Trophoblast cell (in vitro differentiated cells and primary cell): ENCODE data around the gene SELENOW.
"Not testable (repeated sequence)": the region's sequence is repeated elsewhere in the genome, so short reads cannot be mapped to it uniquely, and the experiment has no call there.

Experiments
- DNase-seq, 2 donors: peaks; one replicate each; pipeline ENCODE4 v3.0.0-alpha.2; 2016
- H2AFZ ChIP-seq: 2 replicates; pipeline ENCODE4 v1.6.1; 2013; ENCODE audit warnings: low read length, moderate library complexity, mild to moderate bottlenecking; ENCODE audit not compliant: insufficient read depth, poor library complexity
- H2AK5ac ChIP-seq: 2 replicates; pipeline ENCODE4 v1.6.1; 2013; ENCODE audit warnings: mild to moderate bottlenecking, low read length
- H2BK120ac ChIP-seq: 2 replicates; pipeline ENCODE4 v1.6.1; 2013; ENCODE audit warnings: low read length, mild to moderate bottlenecking, moderate library complexity; ENCODE audit not compliant: insufficient read depth, poor library complexity
- H2BK12ac ChIP-seq: 2 replicates; pipeline ENCODE4 v1.6.1; 2013; ENCODE audit warnings: mild to moderate bottlenecking, low read length, moderate library complexity
- H2BK5ac ChIP-seq: 2 replicates; pipeline ENCODE4 v1.6.1; 2013; ENCODE audit warnings: low read length, low read depth, moderate library complexity, mild to moderate bottlenecking; ENCODE audit not compliant: poor library complexity
- H3K14ac ChIP-seq: 2 replicates; pipeline ENCODE4 v1.6.1; 2013; ENCODE audit warnings: mild to moderate bottlenecking, low read length
- H3K18ac ChIP-seq: 2 replicates; pipeline ENCODE4 v1.6.1; 2013; ENCODE audit warnings: mild to moderate bottlenecking, low read length
- H3K23ac ChIP-seq: 2 replicates; pipeline ENCODE4 v1.6.1; 2013; ENCODE audit warnings: low read length
- H3K27ac ChIP-seq: 2 replicates; pipeline ENCODE4 v1.5.1; 2013; ENCODE audit warnings: low read depth, mild to moderate bottlenecking, inconsistent platforms, low read length, moderate library complexity
- H3K27me3 ChIP-seq: 2 replicates; pipeline ENCODE4 v1.6.1; 2013; ENCODE audit warnings: inconsistent platforms, mild to moderate bottlenecking, low read length, moderate library complexity; ENCODE audit not compliant: insufficient read depth
- H3K36me3 ChIP-seq, 2 experiments: 1 replicate in 1 of 2; 2 replicates in 1 of 2; pipeline ENCODE4 v1.6.1; 2013; ENCODE audit warnings: low read length in 2 of 2, mild to moderate bottlenecking in 2 of 2, moderate library complexity in 1 of 2; ENCODE audit not compliant: insufficient read depth in 2 of 2, control insufficient read depth in 1 of 2
- H3K4ac ChIP-seq: 2 replicates; pipeline ENCODE4 v1.6.1; 2013; ENCODE audit warnings: low read depth, mild to moderate bottlenecking, low read length, moderate library complexity
- H3K4me1 ChIP-seq, 2 experiments: 1 replicate in 1 of 2; 2 replicates in 1 of 2; pipeline ENCODE4 v1.6.1; 2013; ENCODE audit warnings: low read length in 2 of 2, mild to moderate bottlenecking in 2 of 2, moderate library complexity in 1 of 2; ENCODE audit not compliant: insufficient read depth in 2 of 2, control insufficient read depth in 1 of 2
- H3K4me2 ChIP-seq: 2 replicates; pipeline ENCODE4 v1.6.1; 2013; ENCODE audit warnings: inconsistent platforms, mild to moderate bottlenecking, low read length, moderate library complexity
- H3K4me3 ChIP-seq: 2 replicates; pipeline ENCODE4 v1.5.1; 2013; ENCODE audit warnings: mild to moderate bottlenecking, low read depth, low read length, inconsistent platforms
- H3K79me1 ChIP-seq: one replicate; pipeline ENCODE4 v1.6.1; 2013; ENCODE audit warnings: low read length
- H3K79me2 ChIP-seq: 2 replicates; pipeline ENCODE4 v1.6.1; 2013; ENCODE audit warnings: low read length, mild to moderate bottlenecking; ENCODE audit not compliant: control insufficient read depth, insufficient read depth, poor library complexity
- H3K9ac ChIP-seq: 2 replicates; pipeline ENCODE4 v1.6.1; 2013; ENCODE audit warnings: mild to moderate bottlenecking, low read length
- H3K9me3 ChIP-seq: 2 replicates; pipeline ENCODE4 v1.6.1; 2013; ENCODE audit warnings: low read depth, mild to moderate bottlenecking, control low read depth, inconsistent platforms, low read length; ENCODE audit not compliant: insufficient read depth
- H4K12ac ChIP-seq: 2 replicates; pipeline ENCODE4 v1.6.1; 2013; ENCODE audit warnings: low read depth, mild to moderate bottlenecking, low read length, moderate library complexity
- H4K8ac ChIP-seq: 2 replicates; pipeline ENCODE4 v1.6.1; 2013; ENCODE audit warnings: low read depth, mild to moderate bottlenecking, low read length, moderate library complexity
- H4K91ac ChIP-seq: one replicate; pipeline ENCODE4 v1.6.1; 2013; ENCODE audit warnings: low read depth, mild to moderate bottlenecking, low read length, moderate library complexity
- WGBS: extraction: QIAGEN DNeasy Blood & Tissue Kit; methylation state at CpG from one replicate; pipeline ENCODE4 v1.1.7; 2013; ENCODE audit warnings: missing lambda C conversion rate; ENCODE audit not compliant: insufficient read length, insufficient coverage; ENCODE audit errors: extremely low coverage; 5-methylcytosine and 5-hydroxymethylcytosine counted together

SELENOW gene

GRCh38 chr19:47801270-47801669, 22.8 kb downstream of the SELENOW start:
- H2AFZ ChIP-seq = no peak overlapping the region
- H3K36me3 ChIP-seq = no peaks in the 10 kb centered on the region
- H3K79me2 ChIP-seq = no peaks in the 10 kb centered on the region
- H3K9ac ChIP-seq = no peak overlapping the region
- no peak overlapping the region for H4K8ac ChIP-seq
- no peak for DNase-seq
- H4K91ac ChIP-seq = no peak overlapping the region
- H2BK5ac ChIP-seq = no peak overlapping the region
- H3K4me2 ChIP-seq = no peak overlapping the region
- H3K14ac ChIP-seq = no peak overlapping the region
- H4K12ac ChIP-seq = no peak overlapping the region
- H3K18ac ChIP-seq = no peak overlapping the region
- H3K27ac ChIP-seq = no peak overlapping the region
- H2BK12ac ChIP-seq = no peak overlapping the region
- no peaks in the 10 kb centered on the region for H3K27me3 ChIP-seq
- H3K4ac ChIP-seq = no peak overlapping the region
- H3K9me3 ChIP-seq = no peaks in the 10 kb centered on the region
- no peaks in the 10 kb centered on the region for H3K4me1 ChIP-seq
- no peak overlapping the region for H3K4me3 ChIP-seq
- H2AK5ac ChIP-seq = no peak overlapping the region
- H3K79me1 ChIP-seq = no peaks in the 10 kb centered on the region
- H2BK120ac ChIP-seq = no peak overlapping the region
- no peak overlapping the region for H3K23ac ChIP-seq
- no CpG with 5 or more reads among the region's 4 CpGs for WGBS

GRCh38 chr19:47802521-47803043, 24.1 kb downstream of the SELENOW start:
- H3K36me3 ChIP-seq = no peaks in the 10 kb centered on the region
- no peaks in the 10 kb centered on the region for H3K79me2 ChIP-seq
- no peak overlapping the region for H3K14ac ChIP-seq
- H4K91ac ChIP-seq = no peak overlapping the region
- no peak overlapping the region for H3K9ac ChIP-seq
- no peak overlapping the region for H3K4ac ChIP-seq
- H3K4me3 ChIP-seq = no peak overlapping the region
- no peaks in the 10 kb centered on the region for H3K9me3 ChIP-seq
- no peak overlapping the region for H2BK5ac ChIP-seq
- no peaks in the 10 kb centered on the region for H3K27me3 ChIP-seq
- no CpG with 5 or more reads among the region's 25 CpGs for WGBS
- H3K27ac ChIP-seq = no peak overlapping the region
- H2AFZ ChIP-seq = no peak overlapping the region
- H2BK120ac ChIP-seq = no peak overlapping the region
- H4K8ac ChIP-seq = no peak overlapping the region
- H3K4me2 ChIP-seq = no peak overlapping the region
- no peak overlapping the region for H2AK5ac ChIP-seq
- no peak overlapping the region for H3K23ac ChIP-seq
- H3K79me1 ChIP-seq = no peaks in the 10 kb centered on the region
- no peak overlapping the region for H3K18ac ChIP-seq
- H4K12ac ChIP-seq = no peak overlapping the region
- H2BK12ac ChIP-seq = no peak overlapping the region
- no peaks in the 10 kb centered on the region for H3K4me1 ChIP-seq
- no peak for DNase-seq

- not testable (repeated sequence) for H3K14ac ChIP-seq, H4K12ac ChIP-seq, H3K9ac ChIP-seq, H3K27me3 ChIP-seq, H3K4ac ChIP-seq, H2AK5ac ChIP-seq, H3K27ac ChIP-seq, H4K8ac ChIP-seq, H2AFZ ChIP-seq, H3K23ac ChIP-seq, DNase-seq, H4K91ac ChIP-seq, H2BK120ac ChIP-seq, H3K4me2 ChIP-seq, H3K4me3 ChIP-seq, H2BK12ac ChIP-seq, H3K18ac ChIP-seq, H2BK5ac ChIP-seq, H3K79me1 ChIP-seq, H3K79me2 ChIP-seq, H3K36me3 ChIP-seq, H3K4me1 ChIP-seq, H3K9me3 ChIP-seq
- WGBS = no CpG with 5 or more reads among the region's 21 CpGs
Observed at GRCh38 chr19:47803148-47803547, 24.6 kb downstream of the SELENOW start.

- not testable (repeated sequence) for H4K12ac ChIP-seq, H3K79me1 ChIP-seq, H2AFZ ChIP-seq, H4K91ac ChIP-seq, H3K23ac ChIP-seq, H2AK5ac ChIP-seq, DNase-seq, H3K27me3 ChIP-seq, H3K4me1 ChIP-seq, H3K4me2 ChIP-seq, H3K9ac ChIP-seq, H4K8ac ChIP-seq, H3K18ac ChIP-seq, H2BK120ac ChIP-seq, H3K27ac ChIP-seq, H2BK12ac ChIP-seq, H3K14ac ChIP-seq, H3K36me3 ChIP-seq, H3K4ac ChIP-seq, H3K79me2 ChIP-seq, H3K9me3 ChIP-seq, H2BK5ac ChIP-seq, H3K4me3 ChIP-seq
- whole genome bisulfite sequencing = no CpG with 5 or more reads among the region's 12 CpGs
Observed at GRCh38 chr19:47803671-47804070, 25.2 kb downstream of the SELENOW start.
